Measurements from ENCODE around the gene RPA1. TPM values are rescaled to one million over a fixed set of nuclear protein-coding genes. Genes with fewer than 3 reads are reported as not detected.

RPA1 gene
- total RNA-seq, 1 experiment from 2014 or later: 198 TPM

DNA sequence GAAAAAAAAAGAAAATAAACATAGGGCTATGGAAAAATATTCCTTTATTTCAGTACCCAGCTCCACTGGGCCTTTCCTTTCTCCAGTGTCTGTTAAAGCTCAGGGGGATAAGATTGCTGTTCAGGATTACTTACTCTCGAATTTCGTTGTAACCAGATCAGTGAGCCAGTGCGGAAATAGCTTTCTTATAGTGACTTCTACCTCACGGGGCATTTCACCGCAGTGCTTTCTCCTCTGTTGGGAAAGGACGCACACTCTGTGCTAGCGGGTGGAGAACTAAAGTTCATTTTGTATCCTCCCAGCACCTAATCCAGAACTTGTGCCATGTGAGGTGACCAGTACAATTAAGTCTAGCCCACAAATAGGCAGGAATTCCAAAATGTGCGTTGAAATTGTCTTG, 38.3 kb downstream of the RPA1 start:
- no TSS peak for BruUV-seq (replicated peaks)
- Histone ChIP-seq H3K4me1 (ENCODE audit: control insufficient read depth in 1 of 2, insufficient read depth in 2 of 2, low read length in 2 of 2) (no peaks in the 10 kb centered on the region), H3K79me2 (ENCODE audit: insufficient read depth, low read length) (peaks cover 37% of the 10 kb centered on the region), H3K9ac (ENCODE audit: low read length) (no peak overlapping the region), H3K27ac (ENCODE audit: low read depth, low read length) (no peak overlapping the region), H4K20me1 (ENCODE audit: insufficient read depth) (no peaks in the 10 kb centered on the region), H3K4me3 (replicated peaks in 1 of 2; ENCODE audit: low read depth in 1 of 2, low read length in 2 of 2) (no peak overlapping the region), H2AFZ (ENCODE audit: low read depth, low read length, poor library complexity, severe bottlenecking) (no peak overlapping the region), H3K27me3 (ENCODE audit: insufficient read depth, low read length) (no peaks in the 10 kb centered on the region), H3K9me2 (ENCODE audit: insufficient read depth) (no peaks in the 10 kb centered on the region), H3K9me3 (ENCODE audit: control insufficient read depth in 1 of 2, insufficient read depth in 1 of 2, low read depth in 1 of 2, low read length in 2 of 2) (no peaks in the 10 kb centered on the region), H3K4me2 (ENCODE audit: low read length) (no peak overlapping the region), H3K36me3 (ENCODE audit: control insufficient read depth in 1 of 2, insufficient read depth in 2 of 2, low read length in 2 of 2) (peaks cover 10 to 27% of the 10 kb centered on the region in 2 experiments; a peak in 3 of 4 replicates)
- TF ChIP-seq, protein P1, sequence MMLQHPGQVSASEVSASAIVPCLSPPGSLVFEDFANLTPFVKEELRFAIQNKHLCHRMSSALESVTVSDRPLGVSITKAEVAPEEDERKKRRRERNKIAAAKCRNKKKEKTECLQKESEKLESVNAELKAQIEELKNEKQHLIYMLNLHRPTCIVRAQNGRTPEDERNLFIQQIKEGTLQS (IDR thresholded peaks at IDR 0.05): no peak
- no peak for TF ChIP-seq POLR2A (IDR thresholded peaks at IDR 0.05; ENCODE audit: borderline replicate concordance, extremely low read depth, insufficient read depth, insufficient read length)
- TF ChIP-seq SP1 (IDR thresholded peaks at IDR 0.05; ENCODE audit: low read depth): no peak
- TF ChIP-seq EZH2 (IDR thresholded peaks at IDR 0.05): no peak
- TF ChIP-seq POLR2AphosphoS5 (IDR thresholded peaks at IDR 0.05; ENCODE audit: low read depth, low read length): no peak
- no peak for TF ChIP-seq RAD21 (IDR thresholded peaks at IDR 0.05; ENCODE audit: low read depth)
- TF ChIP-seq ZFX (IDR thresholded peaks at IDR 0.05): no peak
- TF ChIP-seq, protein P2, sequence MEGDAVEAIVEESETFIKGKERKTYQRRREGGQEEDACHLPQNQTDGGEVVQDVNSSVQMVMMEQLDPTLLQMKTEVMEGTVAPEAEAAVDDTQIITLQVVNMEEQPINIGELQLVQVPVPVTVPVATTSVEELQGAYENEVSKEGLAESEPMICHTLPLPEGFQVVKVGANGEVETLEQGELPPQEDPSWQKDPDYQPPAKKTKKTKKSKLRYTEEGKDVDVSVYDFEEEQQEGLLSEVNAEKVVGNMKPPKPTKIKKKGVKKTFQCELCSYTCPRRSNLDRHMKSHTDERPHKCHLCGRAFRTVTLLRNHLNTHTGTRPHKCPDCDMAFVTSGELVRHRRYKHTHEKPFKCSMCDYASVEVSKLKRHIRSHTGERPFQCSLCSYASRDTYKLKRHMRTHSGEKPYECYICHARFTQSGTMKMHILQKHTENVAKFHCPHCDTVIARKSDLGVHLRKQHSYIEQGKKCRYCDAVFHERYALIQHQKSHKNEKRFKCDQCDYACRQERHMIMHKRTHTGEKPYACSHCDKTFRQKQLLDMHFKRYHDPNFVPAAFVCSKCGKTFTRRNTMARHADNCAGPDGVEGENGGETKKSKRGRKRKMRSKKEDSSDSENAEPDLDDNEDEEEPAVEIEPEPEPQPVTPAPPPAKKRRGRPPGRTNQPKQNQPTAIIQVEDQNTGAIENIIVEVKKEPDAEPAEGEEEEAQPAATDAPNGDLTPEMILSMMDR (IDR thresholded peaks at IDR 0.05 in 2 of 3, conservative IDR thresholded peaks at IDR 0.05 in 1 of 3; ENCODE audit: borderline replicate concordance in 1 of 3, insufficient read depth in 1 of 3, low read depth in 2 of 3, low read length in 2 of 3): no peak
- CTCF ChIA-PET: interaction anchor here (0.9 kb wide), 1 partner anchor 11 kb away, joined by 3 read pairs; no protein-coding TSS in a partner anchor
- intact Hi-C loops (cut with micrococcal nuclease): loop anchor here (5.0 to 10.0 kb wide), 2 partner anchors 146 to 203 kb away; partner anchors contain the start of gene WDR81
- POLR2A ChIA-PET: interaction anchor here (0.6 kb wide), 1 partner anchor 684 kb away, joined by 3 read pairs; no protein-coding TSS in a partner anchor
- RAD21 ChIA-PET (ENCODE audit: low non-redundant PET in 1 of 2, low total read pairs in 2 of 2, uncharacterized antibody in 2 of 2, unreplicated experiment in 2 of 2): no interaction called here
- DNase-seq (ENCODE audit: low read depth, low spot score) (no peak), ATAC-seq (no peak)

DNA sequence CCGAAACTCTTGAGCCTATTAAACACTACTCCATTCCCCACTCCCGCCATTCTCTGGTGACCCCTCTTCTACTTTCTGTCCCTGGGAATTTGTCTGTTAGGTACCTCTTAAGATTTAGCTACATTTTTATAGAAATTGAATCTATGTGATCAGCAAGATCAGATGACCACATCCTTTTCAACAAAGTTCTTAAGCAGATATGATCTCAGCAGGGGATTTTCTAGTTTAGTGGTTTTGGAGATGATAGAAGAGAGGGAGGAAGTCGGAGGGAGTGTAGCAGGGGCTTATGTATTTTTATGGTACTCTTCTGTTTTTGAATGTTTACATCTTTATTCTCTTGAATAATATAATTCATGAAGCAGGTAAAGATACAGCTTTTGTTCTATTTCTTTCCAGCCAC, 40.8 kb downstream of the RPA1 start:
- ChIA-PET POLR2A (no interaction called here), CTCF (no interaction called here)
- TF ChIP-seq ZNF274 (IDR thresholded peaks at IDR 0.05; ENCODE audit: low read depth, low read length) (no peak), CBX3 (IDR thresholded peaks at IDR 0.05; ENCODE audit: low read depth) (no peak), SP1 (IDR thresholded peaks at IDR 0.05; ENCODE audit: low read depth) (no peak), SIN3A (IDR thresholded peaks at IDR 0.05; ENCODE audit: low read depth) (no peak), EGR1 (IDR thresholded peaks at IDR 0.05; ENCODE audit: low read depth) (no peak), ELF1 (IDR thresholded peaks at IDR 0.05; ENCODE audit: borderline replicate concordance, low read depth) (no peak), SRF (IDR thresholded peaks at IDR 0.05; ENCODE audit: low read depth) (no peak), EZH2phosphoT487 (IDR thresholded peaks at IDR 0.05; ENCODE audit: borderline replicate concordance) (no peak), CEBPB (IDR thresholded peaks at IDR 0.05; ENCODE audit: low read depth) (no peak), TCF7L2 (IDR thresholded peaks at IDR 0.05; ENCODE audit: borderline replicate concordance, extremely low read depth, insufficient read depth, insufficient read length) (no peak), FOSL1 (IDR thresholded peaks at IDR 0.05; ENCODE audit: low read depth) (no peak), JUND (IDR thresholded peaks at IDR 0.05) (no peak)
- TF ChIP-seq, protein P1 (IDR thresholded peaks at IDR 0.05): no peak

More for the DNA sequence above, 40.8 kb downstream of the RPA1 start:
- no peaks in the 10 kb centered on the region for H3K4me1 ChIP-seq (ENCODE audit: control insufficient read depth in 1 of 2, insufficient read depth in 2 of 2, low read length in 2 of 2)
- H3K9ac ChIP-seq (ENCODE audit: low read length): no peak overlapping the region
- H3K9me3 ChIP-seq (ENCODE audit: control insufficient read depth in 1 of 2, insufficient read depth in 1 of 2, low read depth in 1 of 2, low read length in 2 of 2): no peaks in the 10 kb centered on the region
- H3K4me2 ChIP-seq (ENCODE audit: low read length): no peak overlapping the region
- DNase-seq (ENCODE audit: low read depth, low spot score) (no peak), ATAC-seq (no peak)
- H3K36me3 ChIP-seq (ENCODE audit: control insufficient read depth in 1 of 2, insufficient read depth in 2 of 2, low read length in 2 of 2): peaks cover 18 to 44% of the 10 kb centered on the region in 2 experiments; a peak in 3 of 4 replicates
- RAD21 ChIA-PET (ENCODE audit: low non-redundant PET in 1 of 2, low total read pairs in 2 of 2, uncharacterized antibody in 2 of 2, unreplicated experiment in 2 of 2): no interaction called here
- H3K9me2 ChIP-seq (ENCODE audit: insufficient read depth): no peaks in the 10 kb centered on the region
- H3K27me3 ChIP-seq (ENCODE audit: insufficient read depth, low read length): no peaks in the 10 kb centered on the region
- H3K27ac ChIP-seq (ENCODE audit: low read depth, low read length): no peak overlapping the region
- peaks cover 34% of the 10 kb centered on the region for H3K79me2 ChIP-seq (ENCODE audit: insufficient read depth, low read length)
- no TSS peak for BruUV-seq (replicated peaks)
- intact Hi-C loops (cut with micrococcal nuclease): no loop called here
- H3K4me3 ChIP-seq (replicated peaks in 1 of 2; ENCODE audit: low read depth in 1 of 2, low read length in 2 of 2): no peak overlapping the region
- no peaks in the 10 kb centered on the region for H4K20me1 ChIP-seq (ENCODE audit: insufficient read depth)
- no peak overlapping the region for H2AFZ ChIP-seq (ENCODE audit: low read depth, low read length, poor library complexity, severe bottlenecking)
